ENCODE measurements around the gene ARHGAP6.

DNA sequence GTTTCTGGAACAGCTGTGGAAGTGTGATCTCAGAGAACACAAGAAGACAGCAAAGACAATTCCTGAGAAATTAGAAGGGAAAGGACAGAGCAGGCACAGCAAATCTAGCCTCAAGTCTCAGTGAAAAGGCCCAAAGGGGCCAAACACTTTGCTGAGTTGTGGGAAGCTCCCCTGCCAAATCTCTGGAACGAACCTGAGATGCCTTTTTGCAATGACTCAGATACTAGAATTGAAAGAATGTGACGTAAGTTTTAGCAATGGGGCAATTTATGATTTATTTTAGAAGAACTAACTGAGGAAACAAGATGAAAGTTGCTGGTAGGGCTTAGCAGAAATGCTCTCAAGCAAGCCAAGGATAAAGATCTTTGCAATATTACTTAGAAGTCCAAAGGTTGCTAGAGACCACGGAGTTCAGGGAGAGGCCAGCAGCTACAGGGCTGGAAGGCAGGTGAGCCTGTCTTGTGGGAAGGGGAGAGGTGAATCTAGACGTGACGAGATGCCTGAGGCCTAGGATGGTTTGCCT lies 279.7 kb downstream of the ARHGAP6 start:
- TF ChIP-seq, protein P1, sequence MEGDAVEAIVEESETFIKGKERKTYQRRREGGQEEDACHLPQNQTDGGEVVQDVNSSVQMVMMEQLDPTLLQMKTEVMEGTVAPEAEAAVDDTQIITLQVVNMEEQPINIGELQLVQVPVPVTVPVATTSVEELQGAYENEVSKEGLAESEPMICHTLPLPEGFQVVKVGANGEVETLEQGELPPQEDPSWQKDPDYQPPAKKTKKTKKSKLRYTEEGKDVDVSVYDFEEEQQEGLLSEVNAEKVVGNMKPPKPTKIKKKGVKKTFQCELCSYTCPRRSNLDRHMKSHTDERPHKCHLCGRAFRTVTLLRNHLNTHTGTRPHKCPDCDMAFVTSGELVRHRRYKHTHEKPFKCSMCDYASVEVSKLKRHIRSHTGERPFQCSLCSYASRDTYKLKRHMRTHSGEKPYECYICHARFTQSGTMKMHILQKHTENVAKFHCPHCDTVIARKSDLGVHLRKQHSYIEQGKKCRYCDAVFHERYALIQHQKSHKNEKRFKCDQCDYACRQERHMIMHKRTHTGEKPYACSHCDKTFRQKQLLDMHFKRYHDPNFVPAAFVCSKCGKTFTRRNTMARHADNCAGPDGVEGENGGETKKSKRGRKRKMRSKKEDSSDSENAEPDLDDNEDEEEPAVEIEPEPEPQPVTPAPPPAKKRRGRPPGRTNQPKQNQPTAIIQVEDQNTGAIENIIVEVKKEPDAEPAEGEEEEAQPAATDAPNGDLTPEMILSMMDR (IDR thresholded peaks at IDR 0.05; ENCODE audit: low read length), result no peak
- TF ChIP-seq EZH2 (optimal IDR thresholded peaks at IDR 0.05; ENCODE audit: low read depth, low read length), result no peak
